DND-41 (cell line): ENCODE data around the gene DCAF15.

ENCODE experiments used
- ATAC-seq: fragments of 200-7000 bp; cut with Tn5 transposase; 3 replicates; pipeline ENCODE4 v1.9.1; 2021; ENCODE audit warnings: low read depth; ENCODE audit not compliant: insufficient read depth
- DNase-seq: peaks from one replicate; pipeline ENCODE4 v3.0.0-alpha.2; 2020
- H2AFZ ChIP-seq: 2 replicates; pipeline ENCODE4 v1.6.0; 2012; ENCODE audit warnings: low read depth, low read length
- H3K27ac ChIP-seq: 2 replicates; pipeline ENCODE4 v1.5.1; 2012; ENCODE audit warnings: low read length, inconsistent platforms
- H3K27me3 ChIP-seq: fragments of 200-600 bp; sonication (generic); 2 replicates; pipeline ENCODE4 v1.6.0; 2012; ENCODE audit warnings: low read length, mild to moderate bottlenecking, inconsistent platforms; ENCODE audit not compliant: insufficient read depth, poor library complexity
- H3K36me3 ChIP-seq: 2 replicates; pipeline ENCODE4 v1.5.1; 2012; ENCODE audit warnings: low read length, inconsistent platforms; ENCODE audit not compliant: insufficient read depth
- H3K4me1 ChIP-seq: 2 replicates; pipeline ENCODE4 v1.5.1; 2012; ENCODE audit warnings: mild to moderate bottlenecking, low read length; ENCODE audit not compliant: insufficient read depth
- H3K4me2 ChIP-seq: 2 replicates; pipeline ENCODE4 v1.6.0; 2012; ENCODE audit warnings: mild to moderate bottlenecking, moderate library complexity, low read length, inconsistent platforms; ENCODE audit not compliant: insufficient read depth
- H3K4me3 ChIP-seq, 2 experiments: fragments of 200-600 bp in 1 of 2; shearing (Covaris generic) in 1 of 2; 2 replicates each; pipeline ENCODE4 v1.5.1; 2012 to 2016; ENCODE audit warnings: inconsistent platforms in 2 of 2, low read length in 2 of 2, mild to moderate bottlenecking in 2 of 2, low read depth in 1 of 2, moderate library complexity in 1 of 2
- H3K79me2 ChIP-seq: 2 replicates; pipeline ENCODE4 v1.6.0; 2012; ENCODE audit warnings: low read length, inconsistent platforms; ENCODE audit not compliant: insufficient read depth
- H3K9ac ChIP-seq: 2 replicates; pipeline ENCODE4 v1.6.0; 2012; ENCODE audit warnings: low read depth, mild to moderate bottlenecking, inconsistent platforms, low read length, moderate library complexity
- H3K9me3 ChIP-seq: 2 replicates; pipeline ENCODE4 v1.5.1; 2012; ENCODE audit warnings: low read length, moderate library complexity, mild to moderate bottlenecking, inconsistent platforms; ENCODE audit not compliant: insufficient read depth, severe bottlenecking
- H4K20me1 ChIP-seq: 2 replicates; pipeline ENCODE4 v1.6.0; 2012; ENCODE audit warnings: low read length; ENCODE audit not compliant: insufficient read depth
- CTCF ChIP-seq: IDR thresholded peaks from 2 replicates; pipeline ENCODE4 v1.5.1; 2012; ENCODE audit warnings: borderline replicate concordance, low read length, moderate library complexity, mild to moderate bottlenecking; ENCODE audit not compliant: poor library complexity, severe bottlenecking; ENCODE audit errors: extremely low read depth
- EZH2 ChIP-seq: IDR thresholded peaks from 3 replicates; pipeline ENCODE4 v1.6.1; 2012; ENCODE audit warnings: borderline replicate concordance, low read depth, mild to moderate bottlenecking, moderate library complexity, low read length, inconsistent platforms; ENCODE audit not compliant: severe bottlenecking

Gene DCAF15

GRCh38 chr19:13982773-13983172 is 30.5 kb downstream of the DCAF15 start:
- no peak overlapping the region for H3K27ac ChIP-seq
- no peaks in the 10 kb centered on the region for H4K20me1 ChIP-seq
- H3K9ac ChIP-seq, result no peak overlapping the region
- peaks cover 39% of the 10 kb centered on the region for H3K36me3 ChIP-seq
- no peak overlapping the region for H3K4me3 ChIP-seq
- no peaks in the 10 kb centered on the region for H3K79me2 ChIP-seq
- no peak for TF ChIP-seq EZH2
- TF ChIP-seq CTCF, result no peak
- no peak overlapping the region for H2AFZ ChIP-seq
- ATAC-seq (no peak), DNase-seq (no peak)
- H3K9me3 ChIP-seq, result no peaks in the 10 kb centered on the region
- peaks cover 23% of the 10 kb centered on the region for H3K4me1 ChIP-seq
- H3K27me3 ChIP-seq, result no peaks in the 10 kb centered on the region
- H3K4me2 ChIP-seq, result no peak overlapping the region

GRCh38 chr19:13983213-13983889 is 31.0 kb downstream of the DCAF15 start:
- Histone ChIP-seq H3K79me2 (no peaks in the 10 kb centered on the region), H3K9ac (no peak overlapping the region), H3K27me3 (no peaks in the 10 kb centered on the region), H3K36me3 (peaks cover 36% of the 10 kb centered on the region), H4K20me1 (no peaks in the 10 kb centered on the region), H3K4me1 (peaks cover 29% of the 10 kb centered on the region), H3K27ac (no peak overlapping the region), H3K4me3 (no peak overlapping the region), H3K4me2 (no peak overlapping the region), H2AFZ (no peak overlapping the region), H3K9me3 (no peaks in the 10 kb centered on the region)
- TF ChIP-seq EZH2 (no peak), CTCF (no peak)
- ATAC-seq (no peak), DNase-seq (no peak)

GRCh38 chr19:13984186-13984585 is 31.9 kb downstream of the DCAF15 start:
- Histone ChIP-seq H3K4me1 (peaks cover 30% of the 10 kb centered on the region), H3K9ac (no peak overlapping the region), H4K20me1 (no peaks in the 10 kb centered on the region), H3K4me2 (no peak overlapping the region), H2AFZ (no peak overlapping the region), H3K4me3 (no peak overlapping the region), H3K27me3 (no peaks in the 10 kb centered on the region), H3K36me3 (peaks cover 37% of the 10 kb centered on the region), H3K9me3 (no peaks in the 10 kb centered on the region), H3K79me2 (no peaks in the 10 kb centered on the region), H3K27ac (no peak overlapping the region)
- ATAC-seq (no peak), DNase-seq (peak; percentile 31)
- TF ChIP-seq EZH2 (no peak), CTCF (no peak)
